HG03469 (cell line): ENCODE measurements around the gene PGM3.

Source experiments
- ATAC-seq: cut with Tn5 transposase; IDR thresholded peaks from one replicate; pipeline ENCODE4 v1.9.1; 2021; ENCODE audit warnings: mild to moderate bottlenecking, moderate library complexity, moderate number of reproducible peaks; ENCODE audit not compliant: unreplicated experiment

The PGM3 gene

DNA sequence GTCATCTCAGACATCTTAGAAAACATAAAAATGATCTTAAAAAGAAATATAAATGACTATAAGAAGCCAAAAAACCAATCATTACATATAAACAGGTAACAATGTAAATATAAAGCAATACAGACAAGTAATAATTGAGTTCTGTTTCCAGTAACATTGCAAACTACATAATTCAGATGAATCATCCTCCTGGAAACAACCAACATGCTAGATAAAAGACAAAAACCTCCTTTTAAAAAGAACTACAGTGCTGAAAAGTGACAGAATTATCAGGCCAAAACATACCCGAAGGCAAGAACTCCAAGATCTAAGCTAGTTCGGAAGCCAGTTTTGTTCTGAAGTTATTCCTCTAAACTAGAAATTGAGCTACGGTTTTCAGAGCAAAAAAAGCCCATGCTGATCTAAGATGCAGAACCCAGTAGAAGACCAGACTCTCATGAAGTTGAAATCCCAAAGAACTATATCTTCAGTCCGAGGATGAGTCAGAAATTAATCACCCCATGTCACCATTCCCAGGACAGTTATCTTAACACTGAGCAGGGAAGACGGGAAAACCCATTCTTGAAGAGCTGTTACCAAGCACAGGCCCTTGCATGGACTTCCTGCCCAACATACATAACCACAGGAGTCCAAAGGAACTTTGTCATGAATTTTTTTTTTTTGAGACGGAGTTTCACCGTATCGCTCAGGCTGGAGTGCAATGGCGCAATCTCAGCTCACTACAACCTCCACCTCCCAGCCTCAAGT lies 9.8 kb downstream of the PGM3 start:
- no peak for ATAC-seq

DNA sequence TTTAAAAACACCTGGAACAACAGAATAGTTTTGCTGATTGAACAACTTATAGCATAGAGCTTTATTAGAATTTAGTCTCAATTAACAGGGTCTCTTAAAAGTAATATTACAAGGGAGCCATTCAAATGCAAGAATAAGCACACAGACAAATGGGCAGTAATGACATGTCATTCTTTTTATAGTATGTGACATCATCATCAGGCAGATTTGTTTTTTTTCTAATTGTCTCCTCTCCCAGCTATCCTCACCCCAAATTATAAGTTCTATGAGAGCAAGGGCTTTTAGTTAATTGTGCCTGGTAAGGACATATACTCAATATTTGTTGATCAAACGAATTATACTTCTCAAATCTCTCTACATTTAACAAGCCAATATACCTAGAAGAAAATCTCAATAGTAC lies 11.0 kb downstream of the PGM3 start:
- no peak for ATAC-seq

DNA sequence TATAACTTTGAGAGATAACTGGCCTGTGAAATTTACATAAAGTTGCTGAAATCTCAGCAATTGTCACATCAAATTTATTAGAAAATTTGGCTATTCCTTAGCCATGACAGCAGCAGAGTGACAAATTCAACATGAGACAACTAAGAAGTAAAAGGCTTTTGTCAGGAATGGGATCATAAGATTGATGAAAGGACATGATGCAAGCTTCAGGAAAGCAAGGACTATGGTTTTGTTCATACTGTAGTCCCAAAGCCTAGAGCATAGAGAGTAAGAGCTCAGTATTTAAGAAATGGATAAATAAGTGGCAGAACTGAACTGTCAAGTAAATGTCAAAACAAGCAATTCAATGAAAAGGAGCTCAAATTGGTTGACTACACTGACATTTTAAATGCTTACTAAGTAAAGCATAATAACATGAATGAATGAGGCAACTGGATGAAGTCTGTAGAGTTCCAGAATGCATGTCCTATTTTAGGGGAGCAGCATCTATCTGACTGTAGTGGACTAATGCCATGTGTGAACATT lies 12.6 kb downstream of the PGM3 start:
- no peak for ATAC-seq

DNA sequence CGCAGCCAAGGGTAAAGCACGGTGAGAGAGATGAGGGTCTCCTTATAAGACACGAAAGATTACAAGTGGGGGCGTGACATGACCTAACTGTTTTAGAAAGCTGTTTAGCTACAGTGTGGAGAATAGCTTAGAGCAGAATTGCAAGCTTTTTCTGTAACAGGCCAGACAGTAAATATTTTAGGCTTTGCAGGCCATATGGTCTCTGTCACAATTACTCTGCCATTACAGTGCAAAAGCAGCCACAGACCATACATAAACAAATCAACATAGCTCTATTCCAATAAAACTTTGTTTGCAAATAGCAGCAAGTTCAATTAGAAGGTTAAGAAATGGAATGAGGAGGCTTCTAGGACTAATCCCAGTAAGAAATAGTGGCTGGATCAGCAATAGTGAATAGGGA lies 16.8 kb downstream of the PGM3 start:
- no peak for ATAC-seq

DNA sequence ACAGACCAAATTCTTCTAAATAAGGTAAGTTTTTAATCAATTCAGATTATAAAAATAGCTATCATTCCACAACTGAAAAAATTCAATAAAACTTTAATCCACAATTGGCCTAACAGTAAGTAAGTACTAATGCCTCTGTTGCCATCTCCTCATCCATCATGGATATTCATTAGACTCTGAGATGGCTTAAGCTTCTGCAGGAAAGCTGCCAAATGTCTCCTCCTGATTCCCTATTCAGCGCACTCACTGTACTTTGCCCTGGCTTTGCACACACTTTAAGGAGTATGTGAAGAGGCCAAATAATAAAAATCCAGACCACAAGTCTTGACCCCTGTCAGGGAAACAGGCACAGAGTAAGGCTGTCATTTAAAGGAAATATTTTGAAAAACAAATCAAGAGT lies 23.6 kb downstream of the PGM3 start:
- no peak for ATAC-seq

DNA sequence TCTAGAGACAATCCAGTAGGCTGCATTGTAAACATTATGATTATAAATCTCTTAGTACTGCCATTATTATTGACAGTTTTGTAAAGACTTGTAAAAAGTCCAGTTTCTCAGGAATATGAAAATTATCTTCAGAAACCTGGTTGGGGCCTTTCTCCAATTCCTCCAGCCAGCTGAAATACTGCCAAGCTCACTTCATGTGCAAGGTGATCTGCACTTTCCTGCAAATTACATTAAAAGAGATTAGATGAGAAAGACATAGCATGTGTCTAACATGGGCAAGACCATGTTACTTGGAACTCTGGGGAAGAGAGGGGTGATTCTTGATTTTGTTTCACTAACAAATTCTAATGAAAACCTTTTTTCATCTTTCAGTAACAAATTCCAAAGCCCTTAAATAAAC lies 24.0 kb downstream of the PGM3 start:
- ATAC-seq, result no peak

DNA sequence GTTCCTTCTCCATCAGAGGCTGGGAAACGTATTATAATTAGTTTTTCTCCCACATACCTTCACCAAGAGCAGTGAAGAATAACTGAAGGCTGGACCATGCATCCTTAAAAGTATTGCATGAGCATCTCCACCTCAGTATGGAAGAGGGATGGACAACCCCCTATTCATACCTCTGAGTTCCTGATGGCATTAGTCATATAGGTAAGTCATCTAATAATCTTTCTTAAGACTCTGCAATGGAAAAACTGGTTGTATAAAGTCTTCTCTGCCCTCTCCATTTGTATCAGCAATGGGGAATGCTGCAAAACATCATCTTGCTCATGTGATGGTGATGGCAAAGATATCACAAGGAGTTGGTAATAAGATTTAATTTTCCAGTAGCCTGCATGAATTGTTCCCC lies 24.5 kb downstream of the PGM3 start:
- no peak for ATAC-seq

DNA sequence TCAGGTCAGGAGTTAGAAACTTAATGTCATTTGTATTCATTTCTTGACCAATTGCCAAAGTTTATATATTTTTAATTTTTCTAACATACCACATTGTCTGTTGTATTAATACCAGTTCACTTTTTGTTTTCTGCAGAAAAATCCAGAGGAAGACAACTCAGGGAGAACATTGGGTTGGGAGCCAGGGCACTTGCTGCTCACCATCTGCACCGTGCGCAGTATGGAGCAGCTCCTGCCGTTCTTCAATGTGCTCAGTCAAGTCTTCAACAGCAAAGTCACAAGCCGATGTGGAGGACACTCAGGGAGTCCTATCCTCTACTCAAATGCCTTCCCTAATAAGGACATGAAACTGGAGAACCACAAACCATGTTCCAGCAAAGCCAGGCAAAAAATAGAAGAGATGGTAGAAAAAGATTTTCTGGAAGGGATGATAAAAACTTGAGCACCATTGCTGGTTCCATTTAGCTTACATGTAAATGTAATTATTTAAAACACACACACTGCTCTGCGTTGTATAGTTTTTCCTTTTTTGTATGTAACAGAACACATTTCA lies 25.3 kb downstream of the PGM3 start:
- no peak for ATAC-seq

DNA sequence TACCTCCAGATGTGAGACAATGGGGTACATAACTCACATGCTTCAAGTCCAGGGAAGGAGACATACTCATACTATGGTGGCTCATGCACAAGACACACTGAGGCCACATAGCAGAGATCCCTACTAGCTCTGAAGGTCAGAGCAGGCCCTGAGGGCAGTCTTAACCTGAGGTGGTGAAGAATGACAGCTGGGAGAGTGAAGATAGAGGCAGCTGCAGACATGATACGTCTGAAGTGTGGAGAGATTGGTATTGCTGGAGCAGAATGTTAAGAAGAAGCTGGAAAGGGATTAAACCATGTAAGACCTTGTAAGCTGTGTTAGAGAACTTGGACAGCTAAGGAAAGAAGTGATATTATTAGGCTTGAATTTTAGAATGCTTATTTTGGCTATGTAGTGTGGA lies 32.9 kb downstream of the PGM3 start:
- no peak for ATAC-seq

DNA sequence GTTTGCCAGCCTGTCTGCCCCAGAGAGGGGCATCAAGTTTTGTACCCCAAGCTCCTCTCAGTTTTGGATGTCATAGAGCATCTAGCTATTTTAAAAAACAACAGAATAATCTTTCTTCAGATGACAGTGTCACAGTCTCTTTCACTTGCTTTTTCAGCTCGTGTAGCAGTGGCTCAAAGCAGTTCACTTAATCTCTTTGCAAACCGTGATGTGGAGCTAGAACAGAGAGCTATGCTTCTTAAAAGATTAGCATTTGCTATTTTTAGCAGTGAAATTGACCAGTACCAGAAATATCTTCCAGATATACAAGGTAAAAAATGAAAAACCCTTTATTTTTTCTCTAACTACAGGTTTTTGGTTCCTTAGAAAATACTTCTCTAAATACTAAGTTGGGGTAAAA lies 37.3 kb downstream of the PGM3 start:
- ATAC-seq, result no peak

DNA sequence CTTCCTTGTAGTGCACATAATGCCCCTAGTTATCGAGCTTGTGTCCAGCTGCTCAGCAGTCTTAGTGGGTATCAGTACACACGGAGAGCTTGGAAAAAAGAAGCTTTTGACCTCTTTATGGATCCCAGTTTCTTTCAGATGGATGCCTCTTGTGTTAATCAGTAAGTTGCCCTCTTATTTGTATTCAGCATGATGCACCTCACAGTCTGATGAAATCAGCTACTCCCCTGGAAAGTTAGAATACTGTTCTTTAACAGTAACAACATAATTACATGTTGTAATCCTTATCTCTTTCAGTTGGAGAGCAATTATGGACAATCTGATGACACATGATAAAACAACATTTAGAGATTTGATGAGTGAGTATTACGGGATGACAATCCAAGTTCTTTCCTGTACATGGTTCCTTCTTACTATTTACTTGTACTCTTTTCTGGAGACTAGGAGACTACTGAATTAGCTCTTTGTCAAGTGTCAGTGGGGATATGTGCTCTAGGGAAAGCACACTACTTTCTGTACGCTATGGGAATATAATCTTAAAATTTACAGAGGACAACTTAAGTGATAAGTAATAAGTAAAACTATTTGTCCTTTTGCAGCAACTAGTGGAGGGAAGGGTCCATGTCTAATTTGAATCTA lies 39.1 kb downstream of the PGM3 start:
- no peak for ATAC-seq

DNA sequence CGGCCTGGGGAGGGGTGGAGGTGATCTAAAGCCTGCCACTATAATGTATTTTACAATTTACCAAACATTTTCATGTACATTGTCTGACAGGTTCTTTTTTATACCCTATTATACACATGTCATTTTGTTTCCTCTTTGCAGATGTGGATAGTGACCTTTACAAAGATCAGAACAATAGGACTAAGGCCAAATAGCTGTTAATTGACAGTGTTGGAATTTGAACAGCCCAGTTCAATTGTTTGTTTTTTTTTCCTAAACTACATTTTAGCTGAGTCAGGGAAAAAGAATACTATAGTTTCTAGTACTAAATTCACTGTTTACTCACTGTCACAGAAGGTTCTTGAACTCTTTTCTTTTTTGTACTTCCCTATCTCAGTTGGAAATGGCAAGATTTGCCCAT lies 40.2 kb downstream of the PGM3 start:
- ATAC-seq, result no peak

DNA sequence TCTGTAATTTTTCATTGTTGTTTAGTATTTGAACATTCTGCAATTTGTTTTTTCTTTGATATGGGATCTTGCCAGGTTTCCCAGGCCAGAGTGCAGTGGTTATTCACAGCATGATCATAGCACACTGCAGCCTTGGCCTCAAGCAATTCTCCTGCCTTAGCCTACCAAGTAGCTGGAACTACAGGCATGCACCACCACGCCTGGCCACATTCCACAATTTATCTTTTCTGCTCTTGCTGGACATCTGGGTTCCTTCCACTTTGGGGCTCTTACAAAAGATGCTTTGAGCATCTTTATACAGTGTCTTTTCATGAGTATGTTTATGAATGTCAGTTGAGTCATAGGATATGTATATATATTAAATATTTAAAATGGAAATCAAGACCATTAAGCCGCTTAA lies 42.0 kb downstream of the PGM3 start:
- no peak for ATAC-seq

DNA sequence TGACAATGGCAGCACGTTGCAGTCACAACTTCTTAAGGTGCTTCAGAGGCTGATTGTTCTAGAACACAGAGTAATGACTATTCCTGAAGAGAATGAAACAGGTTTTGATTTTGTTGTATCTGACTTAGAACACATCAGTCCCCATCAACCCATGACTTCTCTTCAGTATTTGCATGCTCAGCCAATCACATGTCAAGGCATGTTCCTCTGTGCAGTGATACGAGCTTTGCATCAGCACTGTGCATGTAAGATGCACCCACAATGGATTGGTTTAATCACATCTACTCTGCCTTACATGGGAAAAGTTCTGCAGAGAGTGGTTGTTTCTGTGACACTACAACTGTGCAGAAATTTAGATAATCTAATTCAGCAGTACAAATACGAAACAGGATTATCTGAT lies 54.3 kb downstream of the PGM3 start:
- ATAC-seq, result no peak

DNA sequence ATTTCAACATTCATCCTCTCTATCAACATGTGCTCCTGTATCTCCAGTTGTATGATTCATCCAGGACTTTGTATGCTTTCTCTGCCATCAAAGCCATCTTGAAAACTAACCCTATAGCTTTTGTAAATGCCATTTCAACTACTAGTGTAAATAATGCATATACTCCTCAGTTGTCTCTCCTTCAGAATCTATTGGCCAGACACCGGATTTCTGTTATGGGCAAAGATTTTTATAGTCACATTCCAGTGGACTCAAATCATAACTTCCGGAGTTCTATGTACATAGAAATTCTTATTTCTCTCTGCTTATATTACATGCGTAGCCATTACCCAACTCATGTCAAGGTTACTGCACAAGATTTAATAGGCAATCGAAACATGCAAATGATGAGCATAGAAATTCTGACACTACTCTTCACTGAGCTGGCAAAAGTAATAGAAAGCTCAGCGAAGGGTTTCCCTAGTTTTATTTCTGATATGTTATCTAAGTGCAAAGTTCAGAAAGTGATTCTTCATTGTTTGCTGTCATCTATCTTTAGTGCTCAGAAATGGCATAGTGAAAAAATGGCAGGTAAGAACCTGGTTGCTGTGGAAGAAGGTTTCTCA lies 54.8 kb downstream of the PGM3 start:
- no peak for ATAC-seq

DNA sequence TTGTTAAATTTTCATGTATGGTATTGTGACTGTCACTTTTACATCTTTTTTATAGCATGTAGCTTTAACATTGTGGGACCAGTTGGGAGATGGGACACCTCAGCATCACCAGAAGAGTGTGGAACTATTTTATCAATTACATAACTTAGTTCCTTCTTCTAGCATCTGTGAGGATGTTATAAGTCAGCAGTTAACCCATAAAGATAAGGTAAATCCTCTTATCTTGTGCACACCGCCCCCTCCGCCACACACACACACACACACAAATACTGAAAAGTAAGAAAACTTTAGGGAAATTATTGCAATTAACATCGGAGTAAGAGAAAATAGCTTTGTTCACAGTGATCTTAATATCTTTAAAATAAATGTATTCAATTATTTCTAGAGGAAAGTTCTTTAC lies 60.9 kb downstream of the PGM3 start:
- ATAC-seq, result no peak

DNA sequence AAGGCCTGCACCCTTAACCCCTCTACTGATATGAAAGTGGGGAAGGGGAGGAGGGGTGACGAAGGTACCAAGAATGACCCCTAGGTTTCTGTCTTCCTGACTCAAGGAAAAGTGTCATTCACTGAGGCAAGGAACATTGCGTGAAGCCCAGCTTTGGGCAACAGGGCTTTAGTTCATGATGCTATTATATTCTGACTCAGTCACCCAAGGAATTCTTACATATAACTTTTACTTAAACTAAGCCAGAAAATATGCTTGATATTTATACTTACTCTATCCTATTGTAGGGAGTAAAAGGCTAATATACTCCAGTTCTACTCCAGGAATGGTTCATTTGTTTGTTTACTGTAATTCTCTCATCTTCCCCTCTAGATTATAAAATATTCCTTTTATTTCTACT lies 65.1 kb downstream of the PGM3 start:
- no peak for ATAC-seq

DNA sequence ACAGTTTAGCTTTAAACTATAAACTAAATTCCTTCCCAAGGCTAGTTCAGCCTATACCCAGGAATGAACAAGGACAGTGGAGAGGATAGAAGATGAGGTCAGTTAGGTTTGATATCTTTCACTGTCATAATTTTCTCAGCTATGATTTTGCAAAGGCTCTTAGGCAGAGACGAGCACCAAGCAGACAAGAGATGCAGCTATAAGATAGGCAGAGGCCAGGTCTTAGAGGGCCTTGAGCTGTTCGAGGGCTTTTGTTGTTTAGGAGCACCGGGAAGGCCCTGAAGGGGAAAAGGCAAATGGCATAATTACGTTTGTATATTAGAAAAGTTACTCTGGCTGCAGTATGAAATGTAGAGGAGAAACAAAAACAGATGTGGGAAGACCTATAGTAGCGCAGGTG lies 65.8 kb downstream of the PGM3 start:
- ATAC-seq, result no peak

DNA sequence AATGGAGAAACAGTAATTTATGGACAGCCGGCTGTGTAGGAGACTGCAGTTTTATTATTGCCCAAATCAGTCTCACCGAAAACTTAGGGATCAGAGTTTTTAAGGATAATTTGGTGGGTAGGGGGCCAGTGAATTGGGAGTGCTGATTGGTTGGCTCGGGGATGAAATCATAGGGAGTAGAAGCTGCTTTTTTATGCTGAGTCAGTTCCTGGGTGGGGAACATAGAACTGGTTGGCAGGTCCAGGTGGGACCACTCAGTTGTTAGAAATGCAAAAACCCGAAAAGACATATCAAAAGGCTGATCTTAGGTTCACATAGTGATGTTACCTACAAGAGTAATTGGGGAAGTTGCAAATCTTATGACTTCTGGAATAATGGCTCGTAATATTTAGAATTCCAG lies 66.3 kb downstream of the PGM3 start:
- no peak for ATAC-seq

DNA sequence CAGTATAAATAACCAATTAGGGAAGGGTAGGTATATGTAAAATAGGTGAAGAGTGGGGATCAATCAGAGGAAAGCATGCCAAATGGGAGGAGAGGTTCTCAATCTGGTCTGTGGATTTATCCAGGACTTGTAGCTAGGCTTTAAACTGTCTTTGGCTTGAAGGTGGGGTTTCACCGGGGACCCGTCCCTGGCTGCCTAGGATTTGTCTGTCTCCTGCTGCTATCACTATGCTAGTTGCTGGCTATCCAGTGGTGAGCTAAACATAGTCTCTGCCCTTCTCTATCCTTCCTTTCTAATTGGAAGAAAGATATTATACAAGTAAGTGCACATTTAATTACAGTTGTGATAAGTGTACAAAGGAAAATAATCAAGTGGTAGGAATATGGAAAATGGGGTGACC lies 66.8 kb downstream of the PGM3 start:
- no peak for ATAC-seq

DNA sequence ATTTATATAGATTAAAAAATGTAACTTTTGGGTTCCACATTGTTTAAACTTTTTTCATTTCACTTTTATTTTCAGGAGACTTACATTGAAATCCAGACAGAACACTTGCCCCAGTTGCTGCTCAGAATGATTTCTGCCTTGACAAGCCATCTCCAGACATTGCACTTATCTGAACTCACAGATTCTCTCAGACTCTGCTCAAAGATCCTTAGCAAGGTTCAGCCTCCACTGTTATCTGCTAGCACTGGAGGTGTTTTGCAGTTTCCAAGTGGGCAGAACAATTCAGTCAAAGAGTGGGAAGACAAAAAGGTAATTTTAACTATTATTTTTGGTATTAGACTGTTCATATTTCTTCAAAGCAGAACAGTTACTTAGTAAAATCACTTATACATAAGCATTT lies 67.6 kb downstream of the PGM3 start:
- no peak for ATAC-seq

DNA sequence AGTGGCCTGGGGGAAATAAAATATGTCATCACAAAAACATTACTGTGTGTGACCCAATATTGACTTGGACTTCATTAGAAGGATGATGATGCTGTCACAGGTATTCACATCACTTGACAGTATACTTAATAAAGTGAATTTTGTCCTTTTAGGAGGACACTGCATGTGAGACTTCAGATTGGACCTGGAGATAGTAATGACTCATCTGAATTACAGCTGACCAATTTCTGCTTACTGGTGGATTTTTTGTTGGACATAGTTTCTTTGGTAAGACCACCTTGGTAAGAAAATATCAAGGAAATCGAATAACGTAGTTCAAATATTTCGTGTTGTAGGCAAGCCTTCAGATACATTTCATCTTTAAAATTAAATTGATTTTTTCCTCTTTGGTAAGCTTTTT lies 68.5 kb downstream of the PGM3 start:
- no peak for ATAC-seq
